ENCODE measurements around the gene CMTM7.
"Not testable (repeated sequence)": the region's sequence is repeated elsewhere in the genome, so short reads cannot be mapped to it uniquely, and the experiment has no call there.

The CMTM7 gene

DNA sequence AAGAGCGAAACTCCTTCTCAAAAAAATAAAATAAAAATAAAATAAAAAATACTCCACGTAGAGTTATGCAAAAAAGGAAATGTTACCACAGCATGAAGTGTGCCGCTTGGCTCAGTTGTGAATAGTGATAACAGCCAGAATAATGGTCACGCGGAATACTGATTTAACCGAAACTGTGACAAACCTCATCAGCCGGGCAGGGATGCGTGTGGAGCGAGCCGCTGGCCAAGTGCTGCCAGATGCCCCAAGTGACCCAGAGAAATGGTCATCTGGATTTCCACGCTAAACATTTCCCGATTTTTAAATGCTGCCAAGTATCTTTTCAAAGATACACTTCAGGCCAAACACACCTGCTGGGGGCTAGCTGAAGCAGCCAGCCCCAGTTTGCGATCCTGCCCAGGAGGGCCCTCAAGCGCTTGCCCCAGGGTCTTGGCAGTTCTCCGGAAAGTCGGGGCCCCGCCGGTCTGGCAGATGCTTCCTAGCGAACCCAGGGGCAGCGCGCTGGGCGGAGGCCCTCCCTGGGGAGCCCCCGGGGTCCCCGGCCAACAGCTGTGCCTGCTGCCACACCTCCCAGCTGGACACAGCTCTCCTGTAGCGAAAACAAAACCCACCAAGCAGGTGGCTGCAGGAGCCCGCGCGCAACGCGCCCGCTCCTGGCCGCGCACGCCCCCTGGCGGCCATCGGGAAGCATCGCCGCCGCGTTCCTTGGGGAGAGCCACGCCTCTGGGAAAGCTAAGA lies 75.8 kb downstream of the CMTM7 start:
- peak overlapping the region; percentile 52 for H3K9ac ChIP-seq
- H3K4me3 ChIP-seq, result peak overlapping the region; percentile 53
- H3K27me3 ChIP-seq, result no peaks in the 10 kb centered on the region
- H4K20me1 ChIP-seq, result peaks cover 23% of the 10 kb centered on the region; the same call in 1 of the 2 replicates
- H3K9me3 ChIP-seq, result peaks cover 8% of the 10 kb centered on the region; the same call in 1 of the 2 replicates
- no peak for TF ChIP-seq Cebpa-rat (IDR thresholded peaks at IDR 0.05)
- H3K4me1 ChIP-seq, result peaks cover 62% of the 10 kb centered on the region
- peaks cover 35% of the 10 kb centered on the region for H3K36me3 ChIP-seq
- H3K4me2 ChIP-seq, result peak overlapping the region; percentile 80
- peak overlapping the region; percentile 70 for H3K27ac ChIP-seq

DNA sequence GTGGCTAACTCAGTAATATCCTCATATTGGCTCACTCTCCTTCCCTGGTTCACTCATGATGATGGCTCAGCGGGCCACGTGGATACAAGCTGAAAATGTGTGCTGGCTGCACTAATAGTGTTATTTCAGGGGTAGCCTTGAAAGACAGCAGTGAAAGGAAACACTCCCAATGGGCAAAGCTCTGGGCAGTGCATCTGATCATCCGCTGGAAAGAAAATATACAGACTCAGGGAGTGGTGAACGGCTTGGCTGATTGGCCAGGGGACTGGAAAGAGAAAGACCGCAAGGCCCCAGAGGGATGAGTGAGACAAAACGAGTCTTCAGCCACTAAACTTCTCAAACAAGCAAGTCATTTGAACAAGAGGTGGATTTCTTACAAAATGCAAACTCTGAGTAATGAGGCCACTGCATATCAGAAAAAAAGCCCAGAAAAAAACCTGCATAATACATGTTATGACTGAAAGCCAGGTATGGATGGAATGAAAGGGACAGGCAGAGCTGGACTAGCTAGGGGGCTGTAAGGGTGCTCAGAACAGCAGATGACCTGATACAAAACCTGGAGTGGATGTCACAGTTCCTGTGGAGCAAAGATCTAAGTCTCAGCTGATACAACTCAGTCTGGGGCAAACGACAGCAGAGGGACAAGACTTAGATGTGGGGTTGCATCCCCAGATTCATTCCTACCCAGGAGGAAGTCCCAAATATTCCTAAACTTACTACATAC lies 77.7 kb downstream of the CMTM7 start:
- H3K36me3 ChIP-seq, result peaks cover 53% of the 10 kb centered on the region
- peaks cover 23% of the 10 kb centered on the region; the same call in 1 of the 2 replicates for H4K20me1 ChIP-seq
- no peaks in the 10 kb centered on the region for H3K27me3 ChIP-seq
- H3K27ac ChIP-seq, result 0 out of 2 replicates have a peak overlapping the region, but pooled peaks have one; percentile 15
- peaks cover 8% of the 10 kb centered on the region; the same call in 1 of the 2 replicates for H3K9me3 ChIP-seq
- H3K4me1 ChIP-seq, result peaks cover 62% of the 10 kb centered on the region
- 0 out of 2 replicates have a peak overlapping the region, but pooled peaks have one; percentile 12 for H3K9ac ChIP-seq
- H3K4me2 ChIP-seq, result peak overlapping the region; percentile 80
- TF ChIP-seq Cebpa-rat (IDR thresholded peaks at IDR 0.05), result no peak
- H3K4me3 ChIP-seq, result no peak overlapping the region

DNA sequence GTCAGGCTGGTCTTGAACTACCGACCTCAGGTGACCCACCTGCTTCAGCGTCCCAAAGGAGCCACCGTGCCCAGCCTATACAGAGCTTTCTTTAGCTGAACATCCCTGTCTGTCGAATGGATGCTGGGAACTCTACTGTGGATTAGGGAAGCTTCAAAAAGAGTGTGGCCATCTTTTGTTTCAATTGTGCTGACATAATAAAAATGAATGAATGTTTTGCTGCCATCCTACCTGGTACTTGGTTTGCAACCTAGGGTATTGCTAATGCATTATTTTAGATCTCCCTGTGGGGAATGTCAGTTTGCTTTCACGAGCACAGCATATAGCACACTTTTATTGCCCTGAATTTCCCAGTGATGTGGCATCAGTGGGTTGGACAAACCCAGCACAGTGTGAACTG lies 78.7 kb downstream of the CMTM7 start:
- TF ChIP-seq Cebpa-rat (IDR thresholded peaks at IDR 0.05), result no peak
- H4K20me1 ChIP-seq, result peaks cover 23% of the 10 kb centered on the region; the same call in 1 of the 2 replicates
- no peak overlapping the region for H3K9ac ChIP-seq
- H3K36me3 ChIP-seq, result peaks cover 55% of the 10 kb centered on the region
- no peak overlapping the region for H3K4me3 ChIP-seq
- H3K4me1 ChIP-seq, result peaks cover 62% of the 10 kb centered on the region
- peaks cover 8% of the 10 kb centered on the region; the same call in 1 of the 2 replicates for H3K9me3 ChIP-seq
- H3K27ac ChIP-seq, result no peak overlapping the region
- no peaks in the 10 kb centered on the region for H3K27me3 ChIP-seq
- no peak overlapping the region; the same call in 1 of the 2 replicates for H3K4me2 ChIP-seq

DNA sequence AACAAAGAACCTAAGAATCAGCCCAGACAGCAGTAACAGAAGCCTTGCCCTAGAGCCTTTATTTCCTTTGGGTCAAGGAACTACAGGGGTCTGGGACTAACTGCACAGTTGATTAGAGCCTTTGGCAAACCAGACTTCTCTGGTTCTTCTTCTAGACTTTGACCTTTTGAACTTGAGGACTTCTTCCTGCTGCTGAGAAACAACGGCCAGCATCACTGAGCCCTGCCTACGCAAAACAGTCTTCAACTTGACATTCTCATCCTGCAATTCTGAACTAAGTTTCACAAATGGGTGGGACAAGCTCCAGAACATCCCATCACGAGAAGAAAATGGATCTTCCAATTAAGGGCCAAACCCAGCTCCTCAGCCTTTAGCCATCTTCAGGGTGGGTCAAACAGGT lies 79.6 kb downstream of the CMTM7 start:
- Histone ChIP-seq H3K27ac (no peak overlapping the region), H3K9me3 (peaks cover 8% of the 10 kb centered on the region; the same call in 1 of the 2 replicates), H3K4me3 (no peak overlapping the region), H3K4me1 (peaks cover 55% of the 10 kb centered on the region), H3K36me3 (peaks cover 56% of the 10 kb centered on the region), H3K4me2 (0 out of 2 replicates have a peak overlapping the region, but pooled peaks have one; percentile 7), H3K27me3 (no peaks in the 10 kb centered on the region), H3K9ac (no peak overlapping the region), H4K20me1 (peaks cover 23% of the 10 kb centered on the region; the same call in 1 of the 2 replicates)
- TF ChIP-seq Cebpa-rat (IDR thresholded peaks at IDR 0.05), result no peak

DNA sequence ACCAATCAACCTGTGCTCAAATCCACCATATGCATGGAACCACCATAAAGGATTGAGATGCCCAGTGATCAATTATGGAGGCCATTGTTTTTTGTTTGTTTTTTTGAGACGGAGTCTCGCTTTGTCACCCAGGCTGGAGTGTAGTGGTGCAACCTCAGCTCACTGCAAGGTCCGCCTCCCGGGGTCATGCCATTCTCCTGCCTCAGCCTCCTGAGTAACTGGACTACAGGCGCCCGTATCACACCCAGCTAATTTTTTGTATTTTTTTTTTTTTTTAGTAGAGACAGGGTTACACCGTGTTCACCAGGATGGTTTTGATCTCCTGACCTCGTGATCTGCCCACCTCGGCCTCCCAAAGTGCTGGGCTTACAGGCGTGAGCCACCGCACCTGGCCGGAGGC lies 80.5 kb downstream of the CMTM7 start:
- not testable (repeated sequence) for H3K9me3 ChIP-seq, H3K4me3 ChIP-seq, H3K9ac ChIP-seq, H3K27ac ChIP-seq, H3K4me2 ChIP-seq, H3K27me3 ChIP-seq
- H3K36me3 ChIP-seq, result peaks cover 65% of the 10 kb centered on the region
- peaks cover 20% of the 10 kb centered on the region; the same call in 1 of the 2 replicates for H4K20me1 ChIP-seq
- H3K4me1 ChIP-seq, result peaks cover 46% of the 10 kb centered on the region

DNA sequence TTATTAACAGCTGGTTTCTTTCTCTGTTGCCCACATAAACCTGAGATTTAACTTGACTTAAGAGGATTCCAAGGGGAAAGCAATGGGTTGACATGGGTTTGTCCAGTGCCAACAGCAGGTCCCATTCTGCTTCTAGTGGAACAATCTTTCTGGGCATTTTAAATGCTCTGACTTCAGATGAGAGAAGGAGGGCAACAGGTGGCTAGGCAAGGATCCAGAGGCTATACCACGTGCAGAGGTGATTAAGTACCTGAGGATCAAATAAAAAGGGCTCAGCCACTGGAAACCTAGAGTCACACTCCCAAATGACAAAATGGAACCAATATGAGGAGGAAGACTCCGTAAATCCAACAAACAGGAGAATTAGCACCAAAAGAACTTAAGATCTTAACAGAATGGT lies 82.5 kb downstream of the CMTM7 start:
- Histone ChIP-seq H4K20me1 (peaks cover 6% of the 10 kb centered on the region; the same call in 1 of the 2 replicates), H3K4me1 (peaks cover 25% of the 10 kb centered on the region), H3K4me2 (no peak overlapping the region), H3K27me3 (no peaks in the 10 kb centered on the region), H3K9ac (no peak overlapping the region), H3K27ac (no peak overlapping the region), H3K9me3 (peaks cover 8% of the 10 kb centered on the region; the same call in 1 of the 2 replicates), H3K4me3 (no peak overlapping the region), H3K36me3 (peaks cover 77% of the 10 kb centered on the region)
- no peak for TF ChIP-seq Cebpa-rat (IDR thresholded peaks at IDR 0.05)

DNA sequence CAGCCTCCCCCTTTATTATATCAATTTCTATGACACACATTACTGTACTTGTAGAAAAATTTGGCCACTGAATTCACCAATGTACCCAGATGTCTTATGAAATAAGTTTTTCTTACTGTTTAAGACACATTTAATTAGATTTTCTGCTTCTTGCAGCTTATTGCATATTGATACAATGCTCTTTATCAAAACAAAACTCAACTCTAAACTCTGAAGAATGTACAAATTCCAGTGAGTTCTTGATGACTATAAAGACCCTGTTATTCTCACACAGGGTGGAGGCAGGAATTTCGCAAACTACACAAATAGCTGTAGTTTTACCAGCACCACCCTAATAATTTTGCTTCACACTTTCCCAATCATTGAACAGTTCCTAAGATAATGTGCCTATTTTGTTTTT lies 89.0 kb downstream of the CMTM7 start:
- no peaks in the 10 kb centered on the region for H3K9me3 ChIP-seq
- H4K20me1 ChIP-seq, result no peaks in the 10 kb centered on the region
- no peak overlapping the region for H3K4me3 ChIP-seq
- no peak for TF ChIP-seq Cebpa-rat (IDR thresholded peaks at IDR 0.05)
- no peak overlapping the region for H3K4me2 ChIP-seq
- H3K36me3 ChIP-seq, result peaks cover 70% of the 10 kb centered on the region
- H3K4me1 ChIP-seq, result peaks cover 6% of the 10 kb centered on the region
- no peak overlapping the region for H3K9ac ChIP-seq
- no peak overlapping the region for H3K27ac ChIP-seq
- no peaks in the 10 kb centered on the region for H3K27me3 ChIP-seq

DNA sequence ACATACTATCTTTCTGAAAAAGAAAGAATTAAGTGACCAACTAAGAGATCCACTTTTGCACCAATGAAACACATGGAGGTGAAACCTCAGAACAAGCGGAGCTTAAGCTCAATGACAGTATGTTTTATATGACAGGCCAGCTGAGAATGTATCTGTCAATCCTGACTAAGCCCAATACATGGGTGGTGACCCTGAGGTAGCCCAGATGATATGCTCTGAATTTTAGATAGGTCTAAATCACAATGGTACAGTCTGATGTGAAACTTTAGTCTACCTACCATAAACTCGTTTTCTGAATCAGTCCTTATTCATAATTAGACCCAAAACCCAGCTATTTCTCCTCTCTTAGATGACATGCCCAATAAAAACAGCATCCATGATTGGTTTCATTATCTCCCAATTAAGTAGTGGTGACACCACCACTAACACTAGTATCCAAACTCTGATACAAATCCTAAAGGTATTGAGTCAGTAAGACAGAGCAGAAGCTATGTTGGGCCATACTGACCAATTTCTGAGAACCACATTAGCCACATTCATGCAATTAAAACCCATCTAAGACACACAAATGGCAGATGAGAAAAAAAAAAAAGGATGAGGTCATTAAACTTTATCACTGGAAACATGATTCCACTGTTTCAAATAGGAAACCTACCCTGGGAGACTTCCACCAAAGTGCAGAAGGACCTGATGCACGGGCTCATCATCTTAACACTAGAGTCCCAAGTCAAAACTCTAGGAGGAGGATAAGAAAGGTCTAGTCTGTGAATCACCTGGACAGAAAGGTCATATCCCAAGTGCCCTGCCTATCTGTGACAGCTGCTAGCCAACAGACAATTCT lies 90.4 kb downstream of the CMTM7 start:
- H3K27ac ChIP-seq, result no peak overlapping the region
- H3K27me3 ChIP-seq, result no peaks in the 10 kb centered on the region
- peaks cover 75% of the 10 kb centered on the region for H3K36me3 ChIP-seq
- H3K9ac ChIP-seq, result no peak overlapping the region
- no peaks in the 10 kb centered on the region for H4K20me1 ChIP-seq
- no peak overlapping the region for H3K4me2 ChIP-seq
- H3K4me3 ChIP-seq, result no peak overlapping the region
- peaks cover 6% of the 10 kb centered on the region for H3K4me1 ChIP-seq
- TF ChIP-seq Cebpa-rat (IDR thresholded peaks at IDR 0.05), result no peak
- H3K9me3 ChIP-seq, result no peaks in the 10 kb centered on the region

DNA sequence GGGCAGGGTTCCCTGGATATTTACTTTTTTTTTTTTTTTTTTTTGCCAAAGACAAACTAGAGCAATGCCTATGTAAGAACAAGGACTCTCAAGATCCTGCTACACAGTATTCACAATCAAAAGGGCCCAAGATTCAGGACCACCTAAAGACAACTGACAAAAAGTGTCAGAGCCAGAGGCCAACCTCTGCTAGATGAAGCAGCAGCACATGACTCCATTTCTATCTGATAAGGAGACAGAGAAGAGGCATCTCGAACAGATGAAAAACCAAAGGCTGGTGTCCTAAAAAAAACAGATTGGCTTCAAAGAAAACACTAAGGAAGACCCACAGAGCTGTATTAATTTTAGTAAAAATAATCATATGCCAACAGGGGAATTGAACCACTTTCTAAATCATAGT lies 91.0 kb downstream of the CMTM7 start:
- no peak overlapping the region for H3K4me2 ChIP-seq
- no peak overlapping the region for H3K9ac ChIP-seq
- H3K27ac ChIP-seq, result no peak overlapping the region
- H3K27me3 ChIP-seq, result no peaks in the 10 kb centered on the region
- TF ChIP-seq Cebpa-rat (IDR thresholded peaks at IDR 0.05), result no peak
- H3K9me3 ChIP-seq, result no peaks in the 10 kb centered on the region
- peaks cover 6% of the 10 kb centered on the region for H3K4me1 ChIP-seq
- H3K4me3 ChIP-seq, result no peak overlapping the region
- peaks cover 76% of the 10 kb centered on the region for H3K36me3 ChIP-seq
- H4K20me1 ChIP-seq, result no peaks in the 10 kb centered on the region
